ENCODE data around the gene FRAS1.

DNA sequence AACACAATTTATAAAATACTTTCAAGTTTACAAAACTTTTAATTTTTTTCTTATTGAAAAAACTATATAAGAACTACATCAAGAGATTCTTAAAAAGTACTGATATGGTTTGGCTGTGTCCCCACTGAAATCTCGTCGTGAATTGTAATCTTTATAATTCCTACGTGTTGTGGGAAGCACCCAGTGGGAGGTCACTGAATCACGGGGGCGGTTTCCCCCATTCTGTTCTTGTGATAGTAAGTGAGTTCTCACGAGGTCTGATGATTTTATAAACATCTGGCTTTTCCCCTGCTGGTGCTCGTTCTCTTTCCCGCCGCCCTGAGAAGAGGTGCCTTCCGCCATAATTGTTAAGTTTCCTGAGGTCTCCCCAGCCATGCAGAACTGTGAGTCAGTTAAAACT lies 88.5 kb downstream of the FRAS1 start:
- no peak for TF ChIP-seq ZNF121 (CRISPR knock-in tag; IDR thresholded peaks at IDR 0.05)
- TF ChIP-seq STAT6 (CRISPR knock-in tag; conservative IDR thresholded peaks at IDR 0.05; ENCODE audit: low read depth), result no peak
- TF ChIP-seq CTCF (IDR thresholded peaks at IDR 0.05), result no peak
- TF ChIP-seq ESRRA (CRISPR knock-in tag; IDR thresholded peaks at IDR 0.05; ENCODE audit: borderline replicate concordance), result no peak
- no peak for TF ChIP-seq PRDM15 (CRISPR knock-in tag; IDR thresholded peaks at IDR 0.05)
- TF ChIP-seq NR2C2 (CRISPR knock-in tag; IDR thresholded peaks at IDR 0.05), result no peak
- TF ChIP-seq TEAD4 (CRISPR knock-in tag; IDR thresholded peaks at IDR 0.05), result no peak
- no peak for TF ChIP-seq SP1 (CRISPR knock-in tag; conservative IDR thresholded peaks at IDR 0.05)
- no peak for TF ChIP-seq ZNF138 (CRISPR knock-in tag; conservative IDR thresholded peaks at IDR 0.05)
- TF ChIP-seq FOXJ3 (CRISPR knock-in tag; IDR thresholded peaks at IDR 0.05; ENCODE audit: borderline replicate concordance), result no peak
- no peak for TF ChIP-seq ATF3 (CRISPR knock-in tag; conservative IDR thresholded peaks at IDR 0.05)

Data from WTC11 (cell line).